Heart right ventricle (tissue), 16 donors: Measurements from ENCODE around the gene CD52. TPM values are rescaled to one million over a fixed set of nuclear protein-coding genes. Genes with fewer than 3 reads are reported as not detected.

Experiments
- ATAC-seq, 8 donors: fragments of 200-7000 bp; cut with Tn5 transposase; one replicate each; pipeline ENCODE4 v1.9.1; 2020; ENCODE audit warnings: mild to moderate bottlenecking in 8 of 8, moderate library complexity in 8 of 8, moderate number of reproducible peaks in 1 of 8
- DNase-seq, 2 donors: peaks; one replicate each; pipeline ENCODE4 v3.0.0-alpha.2; 2020
- H3K27ac ChIP-seq, 10 donors: fragments of 200-600 bp; sonication (generic) in 2 of 10; one replicate each; pipeline versions ENCODE4 v1.5.0 to v1.8.0; 2020 to 2022; ENCODE audit warnings: mild to moderate bottlenecking in 3 of 10
- H3K27me3 ChIP-seq, 7 donors: fragments of 200-600 bp; one replicate each; pipeline ENCODE4 v1.8.0; 2021 to 2022; ENCODE audit warnings: mild to moderate bottlenecking in 2 of 7
- H3K36me3 ChIP-seq, 9 donors: fragments of 200-600 bp; sonication (generic) in 1 of 9; one replicate each; pipeline versions ENCODE4 v1.5.0 to v1.8.0; 2020 to 2022; ENCODE audit warnings: mild to moderate bottlenecking in 2 of 9
- H3K4me1 ChIP-seq, 9 donors: fragments of 200-600 bp; sonication (generic) in 1 of 9; one replicate each; pipeline versions ENCODE4 v1.5.0 to v1.8.0; 2020 to 2022; ENCODE audit warnings: mild to moderate bottlenecking in 4 of 9
- H3K4me3 ChIP-seq, 10 donors: fragments of 200-600 bp; sonication (generic) in 2 of 10; one replicate each; pipeline versions ENCODE4 v1.5.0 to v1.8.0; 2020 to 2022; ENCODE audit warnings: mild to moderate bottlenecking in 7 of 10, moderate library complexity in 2 of 10
- H3K9me3 ChIP-seq, 11 donors: fragments of 200-600 bp in 10 of 11; sonication (generic) in 2 of 11; one replicate each; pipeline versions ENCODE4 v1.5.0 to v1.8.0; 2013 to 2022; ENCODE audit warnings: mild to moderate bottlenecking in 2 of 11, control low read depth in 1 of 11, moderate library complexity in 1 of 11
- WGBS, 2 donors: extraction: QIAGEN DNeasy Blood & Tissue Kit; methylation state at CpG; one replicate each; pipeline ENCODE4 v1.1.7; 2013; ENCODE audit warnings: inconsistent platforms in 1 of 2; 5-methylcytosine and 5-hydroxymethylcytosine counted together
- intact Hi-C, 10 donors: fragments of 100-400 bp; cut with DNase I; formaldehyde crosslinking; loops; one replicate each; pipeline versions ENCODE4 v1.11.1 to v1.14.2; 2022
- polyA plus RNA-seq, 2 donors: library from polyadenylated mRNA; stranded (reverse); fragments of 200-250 nt; gene quantifications; one replicate each; pipeline ENCODE4 v1.2.3, GENCODE V29; 2013
- total RNA-seq, 10 donors: library from RNA; stranded (reverse); fragmentation: NEBNext Ultra II Directional in 3 of 10; extraction: Animal tissue kit (Norgen Biotek cat#: 25700) in 3 of 10; gene quantifications; one replicate each; pipeline versions ENCODE4 v1.2.1 to v1.2.4, GENCODE V29; 2021 to 2023
- TF ChIP-seq, protein P1 (sequence below), 9 donors: fragments of 200-600 bp; sonication (generic) in 2 of 9; IDR thresholded peaks; one replicate each; pipeline versions ENCODE4 v1.5.0 to v1.8.0; 2021 to 2022; ENCODE audit warnings: antibody characterized with exemption in 9 of 9, mild to moderate bottlenecking in 5 of 9, moderate library complexity in 1 of 9
- donor health status: Arrhythmogenic right ventricular cardiomyopathy.
- donor health status: ischemic (EF 13 %, LVEDD 7.1; RV severe dilation, severe dysfunction).
- donor health status: healthy with polysubstance abuse.
- donor health status: DM: no; HTN: yes; CAD: no.
- donor health status: DM: no; HTN: no; CAD: no.
- donor health status: ischemic (EF 25% LVEDD 6.9; RV normal size, moderate dysfunction).
- donor health status: ischemic (EF 25% LVEDD 5.7; RV mildly dilated, moderate dysfunction).
- donor health status: healthy.
- donor health status: DM: yes; HTN: yes; CAD: no.
- donor health status: Ischemic cardiomyopathy.
- donor health status: ischemic (EF 35%, LVEDD 5.7; RV mildly dilated, moderate dysfunction).
- donor health status: nonischemic (EF 11% LVEDD 7.7; RV severe dilation, severe dysfunction).
- donor health status: DM: yes; HTN: yes; CAD: no.
- donor health status: PGD.
- donor health status: ischemic (EF 29% LVEDD 5.4; RV normal size, mild dysfunction).
- donor health status: nonischemic (EF 23%, LVEDD 6.1; RV moderate dilation, normal function).

The CD52 gene
- total and polyA plus RNA-seq, 12 donors: 1.9 to 62.6 (median 5.9) TPM

DNA sequence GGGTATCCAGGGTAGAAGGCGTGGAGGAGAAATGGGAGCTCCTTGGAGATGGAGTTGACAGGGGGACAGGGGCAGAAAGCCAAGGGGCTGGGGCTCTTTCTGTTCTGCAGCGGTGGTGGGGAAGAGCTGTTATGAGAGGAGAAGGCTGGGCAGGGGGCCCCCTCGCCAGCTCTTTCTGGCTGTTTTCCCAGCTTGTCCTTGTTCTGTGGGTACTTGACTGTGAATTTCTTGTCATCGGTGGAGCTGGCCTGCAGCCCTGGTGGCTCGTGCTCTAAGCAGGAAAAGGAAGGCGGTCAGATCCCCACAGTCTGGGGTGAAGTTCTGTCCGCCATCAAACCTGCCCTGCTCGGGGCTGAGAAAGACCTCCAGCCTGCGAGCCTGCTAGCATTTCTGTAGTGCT is 47.2 kb downstream of the CD52 start:
- peaks cover 14 to 88% (median 57%) of the 10 kb centered on the region in 7 donors for H3K27me3 ChIP-seq
- DNase-seq: no peak
- H3K4me1 ChIP-seq: peaks cover 0 to 19% (median 10%) of the 10 kb centered on the region in 9 donors
- intact Hi-C loops: loop anchor here in 2 of 10 donors (5.0 kb wide), 2 partner anchors 258 to 263 kb away; no protein-coding TSS in a partner anchor
- H3K9me3 ChIP-seq: no peaks in the 10 kb centered on the region
- no peak overlapping the region for H3K4me3 ChIP-seq
- 26 to 37% methylated on average over 9 of the region's 9 CpGs for WGBS, 2 donors
- ATAC-seq: peak in 1 of 8 donors; percentile 38
- no peak overlapping the region for H3K27ac ChIP-seq
- no peaks in the 10 kb centered on the region for H3K36me3 ChIP-seq
- TF ChIP-seq, protein P1, sequence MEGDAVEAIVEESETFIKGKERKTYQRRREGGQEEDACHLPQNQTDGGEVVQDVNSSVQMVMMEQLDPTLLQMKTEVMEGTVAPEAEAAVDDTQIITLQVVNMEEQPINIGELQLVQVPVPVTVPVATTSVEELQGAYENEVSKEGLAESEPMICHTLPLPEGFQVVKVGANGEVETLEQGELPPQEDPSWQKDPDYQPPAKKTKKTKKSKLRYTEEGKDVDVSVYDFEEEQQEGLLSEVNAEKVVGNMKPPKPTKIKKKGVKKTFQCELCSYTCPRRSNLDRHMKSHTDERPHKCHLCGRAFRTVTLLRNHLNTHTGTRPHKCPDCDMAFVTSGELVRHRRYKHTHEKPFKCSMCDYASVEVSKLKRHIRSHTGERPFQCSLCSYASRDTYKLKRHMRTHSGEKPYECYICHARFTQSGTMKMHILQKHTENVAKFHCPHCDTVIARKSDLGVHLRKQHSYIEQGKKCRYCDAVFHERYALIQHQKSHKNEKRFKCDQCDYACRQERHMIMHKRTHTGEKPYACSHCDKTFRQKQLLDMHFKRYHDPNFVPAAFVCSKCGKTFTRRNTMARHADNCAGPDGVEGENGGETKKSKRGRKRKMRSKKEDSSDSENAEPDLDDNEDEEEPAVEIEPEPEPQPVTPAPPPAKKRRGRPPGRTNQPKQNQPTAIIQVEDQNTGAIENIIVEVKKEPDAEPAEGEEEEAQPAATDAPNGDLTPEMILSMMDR (IDR thresholded peaks at IDR 0.05): no peak

DNA sequence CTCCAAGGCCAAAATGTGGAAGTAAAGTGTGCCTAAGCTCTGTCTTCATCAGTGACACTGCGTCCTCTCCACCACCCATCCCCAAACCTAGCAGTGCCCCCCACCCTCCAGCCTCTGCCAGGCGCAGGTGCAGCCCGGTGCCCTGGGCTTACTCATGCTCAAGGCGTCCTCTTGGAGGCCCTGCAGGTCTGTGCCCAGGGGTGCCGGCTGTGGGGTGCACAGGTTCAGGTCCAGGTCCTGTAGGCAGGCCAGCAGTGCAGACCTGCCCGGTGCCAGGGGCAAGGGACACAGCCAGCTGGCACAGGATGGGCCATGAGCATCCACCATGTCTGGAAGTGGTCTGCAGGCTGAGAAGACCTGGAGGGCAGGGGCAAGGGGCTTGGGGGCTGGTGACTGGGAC is 49.7 kb downstream of the CD52 start:
- peaks cover 0 to 68% (median 39%) of the 10 kb centered on the region in 7 donors for H3K27me3 ChIP-seq

DNA sequence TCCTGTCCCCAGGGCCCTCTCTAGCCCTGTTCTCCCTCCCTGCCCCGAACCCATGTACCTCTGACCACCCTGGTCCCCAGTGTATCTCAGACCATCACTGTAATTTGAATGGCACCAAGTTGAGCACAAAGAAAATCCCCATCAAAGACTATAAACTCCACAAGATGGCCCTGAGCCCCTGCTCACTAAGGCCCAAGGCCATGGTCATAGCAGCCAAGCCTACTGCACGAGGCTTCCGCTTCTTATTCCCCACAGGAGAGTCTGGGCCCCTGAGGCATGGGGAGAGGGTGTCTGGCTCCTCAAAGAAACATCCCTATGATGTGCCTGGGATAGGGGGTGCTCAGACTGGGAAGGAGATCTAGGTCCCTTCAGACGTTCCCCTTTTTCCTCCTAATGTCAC is 50.2 kb downstream of the CD52 start:
- intact Hi-C loops: no loop called here
- WGBS, 2 donors: 68 to 85% methylated on average over 4 of the region's 4 CpGs

More for the DNA sequence above, 49.7 kb downstream of the CD52 start:
- Histone ChIP-seq H3K9me3 (no peaks in the 10 kb centered on the region), H3K4me1 (peaks cover 0 to 14% (median 0%) of the 10 kb centered on the region in 9 donors), H3K27ac (no peak overlapping the region), H3K36me3 (no peaks in the 10 kb centered on the region), H3K4me3 (no peak overlapping the region)
- WGBS, 2 donors: 88% methylated on average over 6 of the region's 6 CpGs
- TF ChIP-seq, protein P1 (IDR thresholded peaks at IDR 0.05): no peak
- DNase-seq: no peak
- peak in 2 of 8 donors; percentile 5 to 29 for ATAC-seq
- intact Hi-C loops: no loop called here

DNA sequence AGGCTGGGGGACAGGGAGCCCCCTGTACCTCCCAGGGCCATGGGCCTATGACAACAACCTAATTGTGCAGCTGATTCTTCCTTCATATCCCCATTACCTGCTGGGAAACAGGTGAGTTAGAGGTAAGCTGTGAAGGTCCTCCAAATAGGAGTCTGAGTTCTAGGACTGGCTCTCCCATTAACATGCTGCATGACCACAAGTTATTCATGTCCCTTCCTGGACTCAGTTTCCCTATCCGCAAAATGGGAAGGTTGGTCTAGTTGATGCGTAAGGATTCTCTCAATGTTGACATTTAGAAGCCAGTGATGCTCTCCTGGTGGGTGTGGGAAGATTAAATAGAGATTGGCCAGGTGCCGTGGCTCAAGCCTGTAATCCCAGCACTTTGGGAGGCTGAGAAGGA is 50.7 kb downstream of the CD52 start:
- no peak overlapping the region for H3K27ac ChIP-seq
- WGBS, 2 donors: 90 to 92% methylated on average over 3 of the region's 3 CpGs
- peaks cover 0 to 66% (median 28%) of the 10 kb centered on the region in 7 donors for H3K27me3 ChIP-seq
- intact Hi-C loops: no loop called here
- ATAC-seq (no peak), DNase-seq (no peak)
- no peaks in the 10 kb centered on the region for H3K36me3 ChIP-seq
- H3K4me3 ChIP-seq: no peak overlapping the region
- peaks cover 0 to 23% (median 0%) of the 10 kb centered on the region in 9 donors for H3K4me1 ChIP-seq
- TF ChIP-seq, protein P1 (IDR thresholded peaks at IDR 0.05): no peak
- H3K9me3 ChIP-seq: no peaks in the 10 kb centered on the region

More for the DNA sequence above, 50.2 kb downstream of the CD52 start:
- no peaks in the 10 kb centered on the region for H3K36me3 ChIP-seq
- no peak overlapping the region for H3K27ac ChIP-seq
- H3K27me3 ChIP-seq: peaks cover 0 to 66% (median 33%) of the 10 kb centered on the region in 7 donors
- H3K4me3 ChIP-seq: no peak overlapping the region
- no peak for DNase-seq
- no peak for ATAC-seq
- no peaks in the 10 kb centered on the region for H3K9me3 ChIP-seq
- TF ChIP-seq, protein P1 (IDR thresholded peaks at IDR 0.05): no peak
- peaks cover 0 to 20% (median 0%) of the 10 kb centered on the region in 9 donors for H3K4me1 ChIP-seq

Other genes with a start within 250 kb of the CD52 start
- gene PDIK1L, start 206.1 kb upstream of the CD52 start, total RNA-seq: 1 to 10 TPM; 3.8 to 8.3 (median 5.7) TPM
- gene PDIK1L, start 206.1 kb upstream of the CD52 start, polyA plus RNA-seq: 1 to 10 TPM; 1.6 to 2.3 TPM
- gene FAM110D, start 158.9 kb upstream of the CD52 start, total RNA-seq: 1 to 10 TPM; 2.1 to 4.7 (median 3.1) TPM
- 1 to 10 TPM; 3.8 to 6.1 TPM for gene FAM110D, start 158.9 kb upstream of the CD52 start, polyA plus RNA-seq
- gene C1orf232, start 149.0 kb upstream of the CD52 start, total RNA-seq: not detected
- not detected for gene C1orf232, start 149.0 kb upstream of the CD52 start, polyA plus RNA-seq
- 10 to 100 TPM; 10.7 to 26.0 (median 18.3) TPM for gene ZNF593, start 148.1 kb upstream of the CD52 start, total RNA-seq
- gene ZNF593, start 148.1 kb upstream of the CD52 start, polyA plus RNA-seq: 100 to 1,000 TPM in 1 of 2 donors, 10 to 100 TPM in 1; 45.6 to 159 TPM
- gene ZNF593OS, start 146.1 kb upstream of the CD52 start, total RNA-seq: not detected
- gene ZNF593OS, start 146.1 kb upstream of the CD52 start, polyA plus RNA-seq: under 1 TPM in 1 of 2 donors, not detected in 1; 0.46 TPM
- 1 to 10 TPM in 9 of 10 donors, under 1 TPM in 1; 0.93 to 6.3 (median 2.1) TPM for gene CNKSR1, start 140.5 kb upstream of the CD52 start, total RNA-seq
- 1 to 10 TPM in 1 of 2 donors, under 1 TPM in 1; 0.84 to 5.7 TPM for gene CNKSR1, start 140.5 kb upstream of the CD52 start, polyA plus RNA-seq
- not detected for gene CATSPER4, start 127.4 kb upstream of the CD52 start, total RNA-seq
- not detected for gene CATSPER4, start 127.4 kb upstream of the CD52 start, polyA plus RNA-seq
- gene CEP85, start 83.8 kb upstream of the CD52 start, total RNA-seq: 10 to 100 TPM; 29.9 to 74.5 (median 53.8) TPM
- gene CEP85, start 83.8 kb upstream of the CD52 start, polyA plus RNA-seq: 10 to 100 TPM in 1 of 2 donors, 1 to 10 TPM in 1; 7.0 to 30.9 TPM
- 100 to 1,000 TPM in 1 of 10 donors, 10 to 100 TPM in 9; 18.4 to 116 (median 25.2) TPM for gene SH3BGRL3, start 37.9 kb upstream of the CD52 start, total RNA-seq
- gene SH3BGRL3, start 37.9 kb upstream of the CD52 start, polyA plus RNA-seq: 100 to 1,000 TPM in 1 of 2 donors, 10 to 100 TPM in 1; 96.3 to 153 TPM
- gene UBXN11, start 11.3 kb upstream of the CD52 start, total RNA-seq: 10 to 100 TPM in 2 of 10 donors, 1 to 10 TPM in 8; 5.4 to 14.1 (median 7.1) TPM
- 10 to 100 TPM; 12.3 to 20.2 TPM for gene UBXN11, start 11.3 kb upstream of the CD52 start, polyA plus RNA-seq
- under 1 TPM in 1 of 10 donors, not detected in 9; 0.64 TPM for gene CRYBG2, start 36.2 kb downstream of the CD52 start, total RNA-seq
- under 1 TPM in 1 of 2 donors, not detected in 1; 0.03 TPM for gene CRYBG2, start 36.2 kb downstream of the CD52 start, polyA plus RNA-seq
- 1 to 10 TPM in 1 of 10 donors, under 1 TPM in 1, not detected in 8; 0.15 to 1.3 TPM for gene ZNF683, start 54.8 kb downstream of the CD52 start, total RNA-seq
- under 1 TPM in 1 of 2 donors, not detected in 1; 0.04 TPM for gene ZNF683, start 54.8 kb downstream of the CD52 start, polyA plus RNA-seq
- under 1 TPM in 1 of 10 donors, not detected in 9; 0.15 TPM for gene LIN28A, start 92.9 kb downstream of the CD52 start, total RNA-seq
- not detected for gene LIN28A, start 92.9 kb downstream of the CD52 start, polyA plus RNA-seq
- 10 to 100 TPM; 23.0 to 45.8 (median 32.5) TPM for gene DHDDS, start 114.4 kb downstream of the CD52 start, total RNA-seq
- 10 to 100 TPM; 22.1 to 29.2 TPM for gene DHDDS, start 114.4 kb downstream of the CD52 start, polyA plus RNA-seq
- gene HMGN2, start 154.5 kb downstream of the CD52 start, total RNA-seq: 100 to 1,000 TPM; 104 to 221 (median 212) TPM
- 100 to 1,000 TPM; 133 to 199 TPM for gene HMGN2, start 154.5 kb downstream of the CD52 start, polyA plus RNA-seq
- 10 to 100 TPM in 1 of 10 donors, 1 to 10 TPM in 9; 1.4 to 12.2 (median 2.7) TPM for gene RPS6KA1, start 211.8 kb downstream of the CD52 start, total RNA-seq
- gene RPS6KA1, start 211.8 kb downstream of the CD52 start, polyA plus RNA-seq: 1 to 10 TPM; 2.8 to 4.3 TPM